Testis (tissue), 3 donors: Measurements from ENCODE around the gene PPM1L. TPM values are rescaled to one million over a fixed set of nuclear protein-coding genes. Genes with fewer than 3 reads are reported as not detected.

Experiments used
- DNase-seq: peaks from one replicate; pipeline ENCODE4 v3.0.0-alpha.2; 2019
- H3K27ac ChIP-seq, 2 donors: fragments of 200-600 bp; sonication (generic); one replicate each; pipeline ENCODE4 v1.5.1; 2019
- H3K27me3 ChIP-seq: fragments of 200-600 bp; sonication (generic); one replicate; pipeline ENCODE4 v1.5.1; 2019
- H3K36me3 ChIP-seq: fragments of 200-600 bp; sonication (generic); one replicate; pipeline ENCODE4 v1.5.1; 2017; ENCODE audit warnings: low read depth; ENCODE audit errors: missing control alignments
- H3K4me1 ChIP-seq: fragments of 200-600 bp; sonication (generic); one replicate; pipeline ENCODE4 v1.5.1; 2019
- H3K4me3 ChIP-seq, 2 donors: fragments of 200-600 bp; sonication (generic); one replicate each; pipeline ENCODE4 v1.5.1; 2017 to 2019
- H3K9me3 ChIP-seq: fragments of 200-600 bp; sonication (generic); one replicate; pipeline ENCODE4 v1.5.1; 2017
- CTCF ChIP-seq, 3 experiments: fragments of 450-650 bp in 2 of 3; fragments of 200-600 bp in 1 of 3; sonication (generic) in 1 of 3; IDR thresholded peaks; one replicate each; pipeline ENCODE4 v1.5.1; 2016 to 2019; ENCODE audit warnings: antibody characterized with exemption in 3 of 3, mild to moderate bottlenecking in 2 of 3, moderate library complexity in 1 of 3
- POLR2A ChIP-seq: fragments of 450-650 bp; IDR thresholded peaks from one replicate; pipeline ENCODE4 v1.6.1; 2017; ENCODE audit warnings: antibody characterized with exemption, mild to moderate bottlenecking, moderate library complexity
- WGBS, 2 donors: methylation state at CpG; one replicate each; pipeline ENCODE4 v1.1.5; 2018; 5-methylcytosine and 5-hydroxymethylcytosine counted together
- intact Hi-C: fragments of 100-400 bp; cut with DNase I; formaldehyde crosslinking; loops from one replicate; pipeline ENCODE4 v1.15.1; 2023; ENCODE audit warnings: low total_unique reads
- polyA plus RNA-seq: library from polyadenylated mRNA; stranded (reverse); fragments of 350-450 nt; fragmentation: Illumina TruSeq; extraction: RNeasy Lipid Tissue Mini Kit (QIAGEN cat#74804); gene quantifications from one replicate; pipeline ENCODE4 v1.2.3, GENCODE V29; 2014; ENCODE audit warnings: low read depth, low replicate concordance; ENCODE audit not compliant: insufficient read depth
- total RNA-seq, 2 donors: library from RNA; depleted of rRNA; stranded (reverse); fragments of >200 nt; gene quantifications; one replicate each; pipeline ENCODE4 v1.2.3, GENCODE V29; 2016

The PPM1L gene
- total and polyA plus RNA-seq, 3 donors from 2014 or later = 4.4 to 27.7 (median 19.6) TPM

DNA sequence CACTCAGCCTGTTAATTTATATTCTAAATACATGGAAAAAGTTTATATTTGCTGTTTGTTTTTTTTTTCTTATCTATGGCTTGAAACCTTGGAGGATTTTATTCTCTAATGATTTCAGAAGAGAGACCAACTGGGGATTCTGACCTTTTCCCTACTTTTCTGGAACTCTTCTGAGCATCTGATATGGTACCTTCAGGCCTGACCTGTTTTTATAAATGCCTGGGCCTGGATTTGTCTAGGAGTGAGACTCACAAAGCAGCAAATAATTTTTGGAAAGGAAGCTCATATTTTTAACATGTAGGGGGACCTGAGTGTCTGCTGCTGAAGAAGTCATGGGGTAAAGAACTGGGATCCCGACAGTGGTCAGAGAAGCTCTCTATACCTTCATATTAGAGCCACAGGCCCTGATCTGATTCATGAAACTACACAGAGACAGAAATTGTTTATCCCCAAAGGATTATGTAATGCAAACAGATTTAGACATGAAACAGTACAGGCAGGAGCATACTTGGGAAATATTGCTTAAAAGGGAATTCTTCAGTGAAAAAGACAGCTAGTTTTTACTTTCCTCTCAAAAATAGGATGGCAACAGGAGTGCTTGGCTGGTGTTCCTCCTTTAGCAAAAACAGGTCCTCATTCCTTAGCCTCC, 15.9 kb downstream of the PPM1L start:
- TF ChIP-seq POLR2A = no peak
- TF ChIP-seq CTCF (IDR thresholded peaks at IDR 0.05) = no peak
- no peak overlapping the region for H3K27ac ChIP-seq
- WGBS, 2 donors = 82 to 94% methylated on average over 1 of the region's 1 CpG

GRCh38 chr3:160773722-160774121, 17.7 kb downstream of the PPM1L start:
- Histone ChIP-seq H3K4me1 (no peaks in the 10 kb centered on the region), H3K27me3 (no peaks in the 10 kb centered on the region), H3K9me3 (no peaks in the 10 kb centered on the region), H3K27ac (no peak overlapping the region), H3K4me3 (no peak overlapping the region), H3K36me3 (no peaks in the 10 kb centered on the region)
- DNase-seq = no peak
- TF ChIP-seq POLR2A = no peak
- TF ChIP-seq CTCF (IDR thresholded peaks at IDR 0.05) = no peak
- intact Hi-C loops = no loop called here

More for the DNA sequence above, 15.9 kb downstream of the PPM1L start:
- intact Hi-C loops = no loop called here
- Histone ChIP-seq H3K9me3 (no peaks in the 10 kb centered on the region), H3K27me3 (no peaks in the 10 kb centered on the region), H3K36me3 (no peaks in the 10 kb centered on the region), H3K4me1 (no peaks in the 10 kb centered on the region), H3K4me3 (no peak overlapping the region)
- DNase-seq = no peak

DNA sequence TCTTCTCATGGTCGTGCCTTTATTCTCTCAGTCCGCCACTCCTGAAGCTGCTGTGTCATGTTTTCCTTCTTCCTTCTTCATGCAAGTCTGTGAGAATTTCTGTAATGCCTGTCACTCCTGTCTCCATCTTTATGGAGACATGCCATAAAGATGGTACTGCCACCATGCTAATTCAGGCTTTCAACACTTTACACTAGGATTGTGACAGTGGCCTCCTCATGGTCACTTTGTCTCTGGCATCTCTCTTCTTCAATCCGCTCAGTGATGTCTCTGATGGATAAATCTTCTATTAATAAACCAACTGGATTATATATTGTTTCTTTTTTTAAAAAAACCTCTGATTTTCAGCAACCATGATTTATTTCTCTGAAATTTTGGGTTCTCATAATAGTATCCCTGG, 18.1 kb downstream of the PPM1L start:
- H3K4me3 ChIP-seq = no peak overlapping the region
- H3K27ac ChIP-seq = no peak overlapping the region
- no peaks in the 10 kb centered on the region for H3K9me3 ChIP-seq
- H3K27me3 ChIP-seq = no peaks in the 10 kb centered on the region
- intact Hi-C loops = no loop called here
- no peak for DNase-seq
- TF ChIP-seq POLR2A (no peak), CTCF (IDR thresholded peaks at IDR 0.05) (no peak)
- 93 to 94% methylated on average over 3 of the region's 3 CpGs for WGBS, 2 donors
- no peaks in the 10 kb centered on the region for H3K36me3 ChIP-seq
- no peaks in the 10 kb centered on the region for H3K4me1 ChIP-seq

- Histone ChIP-seq H3K27me3 (no peaks in the 10 kb centered on the region), H3K4me3 (no peak overlapping the region), H3K36me3 (no peaks in the 10 kb centered on the region), H3K27ac (no peak overlapping the region), H3K9me3 (no peaks in the 10 kb centered on the region), H3K4me1 (no peaks in the 10 kb centered on the region)
- TF ChIP-seq CTCF (IDR thresholded peaks at IDR 0.05) (no peak), POLR2A (no peak)
- WGBS, 2 donors = 43 to 64% methylated on average over 1 of the region's 1 CpG
- DNase-seq = no peak
- intact Hi-C loops = no loop called here
Observed at GRCh38 chr3:160778480-160778879, 22.4 kb downstream of the PPM1L start.

GRCh38 chr3:160779040-160779439, 23.0 kb downstream of the PPM1L start:
- no peak for TF ChIP-seq CTCF (IDR thresholded peaks at IDR 0.05)
- TF ChIP-seq POLR2A = no peak
- Histone ChIP-seq H3K27me3 (no peaks in the 10 kb centered on the region), H3K4me3 (no peak overlapping the region), H3K9me3 (no peaks in the 10 kb centered on the region), H3K27ac (no peak overlapping the region), H3K4me1 (no peaks in the 10 kb centered on the region), H3K36me3 (no peaks in the 10 kb centered on the region)
- intact Hi-C loops = no loop called here
- 52 to 59% methylated on average over 1 of the region's 1 CpG for WGBS, 2 donors
- DNase-seq = no peak
